Epithelial cell of proximal tubule (primary cell): ENCODE measurements around the gene CERS6. TPM values are rescaled to one million over a fixed set of nuclear protein-coding genes. Genes with fewer than 3 reads are reported as not detected.

Experiments
- DNase-seq: peaks from one replicate; pipeline ENCODE4 v3.0.0-alpha.2; 2011; ENCODE audit warnings: low read depth
- H3K4me3 ChIP-seq: 2 replicates; pipeline ENCODE4 v1.5.1; 2011; ENCODE audit warnings: low read depth, mild to moderate bottlenecking, low read length
- total RNA-seq: library from RNA; depleted of rRNA; stranded (reverse); fragments of >200 nt; gene quantifications from 2 replicates; pipeline ENCODE4 v1.2.3, GENCODE V29; 2015
- TF ChIP-seq, protein P1 (sequence below): conservative IDR thresholded peaks from 2 replicates; pipeline ENCODE4 v1.5.1; 2012; ENCODE audit warnings: low read depth, mild to moderate bottlenecking, low read length

CERS6 gene
- total RNA-seq, 1 donor from 2014 or later, result 11.6 TPM

DNA sequence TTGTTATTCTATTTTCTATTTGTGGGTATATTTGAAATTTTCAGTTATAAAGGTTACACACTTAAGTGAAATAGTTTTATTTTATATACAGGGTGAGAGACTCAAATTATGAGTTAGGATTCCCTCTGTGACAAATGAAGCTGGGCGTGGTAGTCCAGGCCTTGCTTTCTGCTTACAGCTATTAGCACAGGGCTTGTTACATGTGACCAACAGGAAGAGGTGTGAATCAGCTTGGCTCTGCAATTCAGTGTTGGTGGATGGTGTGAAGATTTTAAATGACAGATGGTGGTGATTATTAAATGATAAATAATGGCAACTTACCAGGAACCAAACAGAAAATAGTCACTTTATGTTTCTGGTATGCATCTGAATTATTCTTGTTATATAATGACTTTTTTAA is 282.0 kb downstream of the CERS6 start:
- TF ChIP-seq, protein P1, sequence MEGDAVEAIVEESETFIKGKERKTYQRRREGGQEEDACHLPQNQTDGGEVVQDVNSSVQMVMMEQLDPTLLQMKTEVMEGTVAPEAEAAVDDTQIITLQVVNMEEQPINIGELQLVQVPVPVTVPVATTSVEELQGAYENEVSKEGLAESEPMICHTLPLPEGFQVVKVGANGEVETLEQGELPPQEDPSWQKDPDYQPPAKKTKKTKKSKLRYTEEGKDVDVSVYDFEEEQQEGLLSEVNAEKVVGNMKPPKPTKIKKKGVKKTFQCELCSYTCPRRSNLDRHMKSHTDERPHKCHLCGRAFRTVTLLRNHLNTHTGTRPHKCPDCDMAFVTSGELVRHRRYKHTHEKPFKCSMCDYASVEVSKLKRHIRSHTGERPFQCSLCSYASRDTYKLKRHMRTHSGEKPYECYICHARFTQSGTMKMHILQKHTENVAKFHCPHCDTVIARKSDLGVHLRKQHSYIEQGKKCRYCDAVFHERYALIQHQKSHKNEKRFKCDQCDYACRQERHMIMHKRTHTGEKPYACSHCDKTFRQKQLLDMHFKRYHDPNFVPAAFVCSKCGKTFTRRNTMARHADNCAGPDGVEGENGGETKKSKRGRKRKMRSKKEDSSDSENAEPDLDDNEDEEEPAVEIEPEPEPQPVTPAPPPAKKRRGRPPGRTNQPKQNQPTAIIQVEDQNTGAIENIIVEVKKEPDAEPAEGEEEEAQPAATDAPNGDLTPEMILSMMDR, result no peak
- no peak overlapping the region for H3K4me3 ChIP-seq
- DNase-seq, result no peak

DNA sequence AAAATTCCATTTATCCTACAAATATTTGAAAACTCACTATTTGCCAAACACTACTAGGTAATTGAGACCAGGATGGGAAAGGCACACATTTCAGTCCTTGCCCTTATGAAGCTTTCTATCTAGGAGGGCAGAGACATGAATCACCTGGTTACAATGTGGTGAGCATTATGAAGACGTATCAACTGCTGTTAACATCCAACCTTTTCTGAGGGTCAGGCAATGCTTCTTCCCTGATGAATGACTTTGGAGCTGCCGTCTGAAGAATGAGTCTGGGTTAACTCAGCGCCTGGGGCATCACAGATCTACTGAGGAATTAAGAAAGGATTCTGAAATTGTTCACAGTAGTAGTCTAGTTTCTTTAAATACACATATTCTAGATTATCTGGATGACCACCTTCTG is 284.3 kb downstream of the CERS6 start:
- DNase-seq, result no peak
- TF ChIP-seq, protein P1, result no peak
- H3K4me3 ChIP-seq, result no peak overlapping the region

DNA sequence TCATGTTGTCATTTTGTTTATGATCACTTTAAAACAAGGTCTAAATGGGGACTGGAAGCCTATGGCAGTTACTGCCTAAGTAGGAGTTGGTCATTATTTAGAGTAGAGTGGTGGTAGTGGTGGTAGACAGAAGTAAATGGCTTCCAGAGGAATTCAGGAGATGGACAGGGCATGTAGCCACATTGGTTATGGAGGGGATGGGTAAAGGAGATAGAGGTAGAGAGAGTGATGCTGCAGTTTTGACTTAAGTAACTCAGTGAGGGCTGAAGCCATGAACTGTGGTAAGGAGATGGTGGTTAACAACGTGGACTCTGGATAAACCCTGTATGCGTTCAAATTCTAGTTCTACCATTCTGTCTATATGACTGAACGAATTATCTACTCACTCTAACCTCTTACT is 284.7 kb downstream of the CERS6 start:
- DNase-seq, result no peak
- TF ChIP-seq, protein P1, result no peak
- H3K4me3 ChIP-seq, result no peak overlapping the region

- no peak overlapping the region for H3K4me3 ChIP-seq
- TF ChIP-seq, protein P1, result no peak
- no peak for DNase-seq
Observed at GRCh38 chr2:168742258-168742932, 286.3 kb downstream of the CERS6 start.

GRCh38 chr2:168744844-168745243 is 288.8 kb downstream of the CERS6 start:
- H3K4me3 ChIP-seq, result no peak overlapping the region
- TF ChIP-seq, protein P1, result no peak
- no peak for DNase-seq

DNA sequence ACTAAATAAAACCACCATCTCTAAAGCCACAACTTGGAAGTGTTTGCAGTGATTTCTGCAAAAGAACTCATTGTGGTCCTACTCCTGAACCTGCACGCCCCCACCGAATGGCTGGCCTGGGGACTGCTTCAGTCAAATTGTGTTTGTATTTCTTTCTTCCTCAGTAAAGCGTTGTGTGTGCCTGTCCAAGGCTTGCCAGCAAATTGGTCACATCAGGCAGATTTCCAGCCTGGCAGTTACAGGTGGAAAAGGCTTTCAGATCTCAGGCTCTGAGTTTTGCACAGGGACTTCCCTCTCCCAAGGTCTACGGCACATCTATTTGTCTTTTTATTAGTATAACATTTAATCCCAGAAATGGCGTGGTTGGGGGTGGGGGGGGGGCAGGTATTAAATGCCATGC is 292.4 kb downstream of the CERS6 start:
- H3K4me3 ChIP-seq, result no peak overlapping the region
- DNase-seq, result no peak
- TF ChIP-seq, protein P1, result no peak

- DNase-seq, result no peak
- no peak overlapping the region for H3K4me3 ChIP-seq
- TF ChIP-seq, protein P1, result no peak
Observed at GRCh38 chr2:168749297-168749696, 293.2 kb downstream of the CERS6 start.
